NCI-H1417 (cell line): ENCODE data around the gene SLTM.
A peak's percentile ranks its signal among the peaks of the same experiment; 100 is the strongest.
"Not testable (repeated sequence)": the region's sequence is repeated elsewhere in the genome, so short reads cannot be mapped to it uniquely, and the experiment has no call there.

Experiments
- DNase-seq, 3 experiments: peaks; one replicate each; lab custom pipeline; 2025; lab: John Stamatoyannopoulos, UW

The SLTM gene

DNA sequence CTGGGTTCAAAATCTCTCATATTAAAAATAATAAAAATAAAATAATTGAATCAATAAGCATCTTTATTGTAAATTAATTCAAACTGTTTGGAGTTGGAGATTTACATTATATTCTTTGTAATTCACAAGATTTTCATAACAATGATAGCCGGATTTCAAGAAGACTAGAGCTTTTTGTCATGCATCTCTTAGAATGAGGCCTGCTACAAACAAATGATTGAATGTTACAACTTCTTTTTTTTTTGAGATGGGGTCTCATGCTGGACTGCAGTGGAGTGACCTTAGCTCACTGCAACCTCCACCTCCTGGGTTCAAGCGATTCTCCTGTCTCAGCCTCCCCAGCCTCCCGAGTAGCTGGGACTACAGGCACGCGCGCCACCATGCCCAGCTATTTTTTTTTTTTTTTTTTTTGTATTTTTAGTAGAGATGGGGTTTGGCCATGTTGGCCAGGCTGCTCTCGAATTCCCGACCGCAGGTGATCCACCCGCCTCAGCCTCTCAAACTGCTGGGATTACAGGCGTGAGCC, 3.5 kb downstream of the SLTM start:
- no peak for DNase-seq

DNA sequence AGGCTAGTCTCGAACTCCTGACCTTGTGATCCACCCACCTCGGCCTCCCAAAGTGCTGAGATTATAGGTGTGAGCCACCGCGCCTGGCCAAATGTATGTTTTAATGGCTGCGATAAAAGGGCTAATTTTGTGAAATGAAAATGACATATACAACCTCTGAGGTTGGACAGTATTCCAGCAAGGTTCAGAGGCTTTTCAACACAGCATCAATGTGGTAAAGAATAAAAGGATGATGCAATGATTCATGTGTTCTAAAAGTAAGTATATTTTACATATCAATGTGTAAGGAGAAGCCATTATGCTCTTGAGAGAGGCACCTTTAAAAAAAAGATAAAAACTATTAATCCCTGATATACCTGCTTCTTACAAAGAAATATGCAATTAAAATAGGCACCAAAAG, 6.7 kb downstream of the SLTM start:
- DNase-seq: no peak

DNA sequence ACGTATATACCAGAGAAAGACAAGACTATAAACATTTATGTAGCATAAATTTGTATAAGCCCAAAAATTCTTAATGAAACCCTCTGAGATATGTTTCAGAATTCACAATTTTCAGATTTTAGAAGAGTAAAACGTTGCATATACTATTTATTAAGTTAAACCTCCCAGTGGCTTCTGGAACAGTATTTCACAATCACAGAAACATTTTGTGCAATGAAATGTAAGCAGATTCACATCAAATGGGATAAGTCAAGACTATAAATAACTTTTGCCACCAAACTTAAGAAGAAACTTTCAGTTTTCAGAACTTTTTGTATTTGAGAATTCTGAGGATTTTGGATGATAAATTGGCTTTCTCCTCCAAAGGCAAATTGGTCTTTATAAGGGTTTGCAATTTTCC, 9.2 kb downstream of the SLTM start:
- DNase-seq: no peak

DNA sequence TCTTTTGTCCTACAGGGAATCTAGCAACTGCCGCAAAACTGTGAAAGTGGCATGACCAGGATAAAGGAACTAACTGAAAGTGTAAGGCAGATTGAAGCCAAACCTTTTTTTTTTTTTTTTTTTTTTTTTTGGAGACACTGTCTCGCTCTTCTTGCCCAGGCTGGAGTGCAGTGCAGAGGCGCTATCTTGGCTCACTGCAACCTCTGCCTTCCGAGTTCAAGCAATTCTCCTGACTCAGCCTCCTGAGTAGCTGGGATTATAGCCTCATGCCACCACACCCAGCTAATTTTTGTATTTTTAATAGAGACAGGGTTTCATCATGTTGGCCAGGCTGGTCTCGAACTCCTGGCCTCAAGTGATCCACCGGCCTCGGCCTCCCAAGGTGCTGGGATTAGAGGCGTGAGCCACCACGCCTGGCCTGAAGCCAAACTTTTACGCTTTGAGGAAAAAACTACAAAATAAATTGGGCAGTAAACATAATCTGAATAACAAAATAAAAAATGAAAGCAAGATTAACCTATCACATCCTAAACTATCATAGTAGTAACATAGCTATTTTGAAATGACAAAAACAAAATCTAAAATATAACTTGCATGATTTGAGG, 9.7 kb downstream of the SLTM start:
- no peak for DNase-seq

DNA sequence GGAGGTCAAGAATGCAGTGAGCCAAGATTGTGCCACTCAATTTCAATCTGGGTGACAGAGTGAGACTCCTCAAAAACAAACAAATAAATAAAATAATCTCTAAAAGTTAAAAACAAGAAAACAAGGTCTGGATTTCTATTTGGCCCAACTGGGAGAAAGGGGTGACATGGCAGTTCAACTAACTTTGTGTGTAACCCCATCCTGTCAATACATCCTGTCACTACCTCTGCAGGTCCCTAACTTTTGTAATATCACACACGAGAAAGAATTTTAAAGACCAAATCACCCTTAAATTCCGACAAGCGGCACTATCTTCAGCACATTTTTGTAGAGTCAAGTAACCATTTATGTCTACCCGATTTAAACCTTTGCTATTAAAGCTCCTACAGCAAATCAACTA, 10.2 kb downstream of the SLTM start:
- DNase-seq: no peak

DNA sequence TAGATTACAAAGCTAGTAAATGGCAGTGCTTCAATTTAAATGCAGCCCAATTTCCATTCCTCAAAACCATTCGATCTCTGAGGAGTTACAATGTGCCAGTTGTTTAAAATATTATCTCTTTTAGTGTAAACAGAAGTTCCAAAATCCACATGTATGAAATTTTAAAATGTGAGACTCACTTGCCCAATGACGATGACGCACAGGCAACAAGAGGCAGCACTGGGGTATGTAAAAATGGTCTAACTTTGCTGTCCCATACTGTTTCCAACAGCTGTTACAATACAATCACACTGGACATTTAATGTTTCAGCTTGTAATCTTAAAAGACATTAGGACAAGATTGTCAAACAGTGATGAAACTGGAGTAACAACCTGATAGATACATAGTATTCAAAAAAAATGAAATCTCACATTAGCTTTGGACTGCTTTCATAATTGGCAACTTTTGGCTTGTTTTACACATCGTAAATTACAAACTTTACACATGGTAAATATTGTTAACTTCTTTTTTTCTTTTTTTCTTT, 12.2 kb downstream of the SLTM start:
- no peak for DNase-seq

DNA sequence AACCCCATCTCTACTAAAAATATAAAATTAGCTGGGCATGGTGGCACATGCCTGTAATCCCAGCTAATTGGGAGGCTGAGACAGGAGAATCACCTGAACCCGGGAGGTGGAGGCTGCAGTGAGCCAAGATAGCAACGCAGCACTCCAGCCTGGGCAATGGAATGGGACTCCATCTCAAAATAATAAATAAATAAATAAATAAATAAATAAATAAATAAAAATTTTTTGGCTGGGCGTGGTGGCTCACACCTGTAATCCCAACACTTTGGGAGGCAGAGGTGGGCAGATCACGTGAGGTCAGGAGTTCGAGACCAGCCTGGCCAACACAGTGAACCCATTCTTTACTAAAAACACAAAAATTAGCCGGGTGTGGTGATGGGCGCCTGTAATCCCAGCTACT, 13.0 kb downstream of the SLTM start:
- not testable (repeated sequence) for DNase-seq

DNA sequence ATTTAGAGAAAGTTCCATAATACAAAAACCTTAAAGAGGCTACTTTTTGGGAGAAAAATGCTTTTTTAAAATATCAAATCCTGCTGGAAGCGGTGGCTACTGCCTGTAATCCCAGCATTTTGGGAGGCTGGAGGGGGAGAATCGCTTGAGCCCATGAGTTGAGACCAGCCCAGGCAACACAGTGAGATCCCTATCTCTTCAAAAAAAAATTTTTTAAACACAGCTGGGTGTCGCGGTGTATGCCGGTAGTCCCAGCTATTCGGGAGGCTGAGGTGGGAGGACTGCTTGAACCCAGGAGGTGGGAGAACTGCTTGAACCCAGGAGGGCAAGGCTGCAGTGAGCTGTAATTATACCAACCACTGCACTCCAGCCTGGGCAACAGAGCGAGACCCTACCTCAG, 14.2 kb downstream of the SLTM start:
- DNase-seq: no peak

DNA sequence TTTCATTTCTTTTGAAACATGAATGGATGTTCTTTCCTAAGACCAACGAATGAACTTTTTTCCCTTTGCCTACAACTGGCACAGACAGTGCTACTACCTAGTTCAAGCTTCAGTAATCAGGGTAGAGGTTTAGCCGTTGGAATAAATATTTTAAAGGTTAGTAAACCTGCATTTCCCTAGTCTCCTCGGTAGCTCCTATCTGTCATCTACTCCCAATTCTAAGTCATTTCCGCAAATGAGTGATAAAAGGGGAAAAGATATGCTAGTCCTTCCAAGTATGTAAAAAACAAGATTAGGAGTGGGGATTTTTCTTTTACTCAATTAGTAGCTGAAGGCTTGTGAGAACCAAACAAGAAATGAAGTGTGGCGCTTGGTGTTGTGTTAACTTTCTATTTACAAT, 15.2 kb downstream of the SLTM start:
- DNase-seq: no peak

DNA sequence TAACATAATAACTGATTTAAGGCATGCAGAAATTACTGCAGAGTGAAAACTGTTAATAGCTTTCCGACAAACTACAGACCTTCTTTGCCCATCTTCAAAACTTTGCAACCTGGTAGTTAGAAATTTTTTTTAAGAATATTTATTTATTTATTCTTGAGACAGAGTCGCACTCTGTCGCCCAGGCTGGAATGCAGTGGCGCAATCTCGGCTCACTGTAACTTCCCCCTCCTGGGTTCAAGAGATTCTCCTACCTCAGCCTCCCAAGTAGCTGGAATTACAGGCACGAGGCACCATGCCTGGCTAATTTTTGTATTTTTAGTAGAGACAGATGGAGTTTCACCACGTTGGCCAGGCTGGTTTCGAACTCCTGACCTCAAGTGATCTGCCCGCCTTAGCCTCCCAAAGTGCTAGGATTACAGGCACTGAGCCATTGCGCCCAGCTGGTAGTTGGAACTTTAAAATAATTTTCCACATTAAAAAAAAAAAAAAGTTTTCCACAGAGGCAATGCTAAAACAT, 15.8 kb downstream of the SLTM start:
- not testable (repeated sequence) for DNase-seq

DNA sequence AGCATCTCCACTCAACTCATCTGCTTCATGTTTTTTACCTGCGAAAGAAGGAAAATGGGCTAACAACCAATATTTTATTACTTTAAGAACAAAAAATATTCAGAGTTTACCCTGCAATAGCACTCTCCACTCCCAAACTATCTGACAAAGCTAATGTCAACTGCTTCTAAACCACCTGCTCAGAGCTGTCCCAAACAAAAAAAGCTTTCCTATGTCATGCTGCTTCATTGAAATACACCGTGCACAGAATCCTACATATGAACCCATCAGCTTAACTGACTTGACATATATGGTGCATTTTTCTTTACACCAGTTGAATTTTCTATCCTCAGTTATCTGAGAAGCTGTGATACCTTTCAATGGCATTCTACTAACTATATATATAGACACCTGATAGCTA, 16.5 kb downstream of the SLTM start:
- no peak for DNase-seq

DNA sequence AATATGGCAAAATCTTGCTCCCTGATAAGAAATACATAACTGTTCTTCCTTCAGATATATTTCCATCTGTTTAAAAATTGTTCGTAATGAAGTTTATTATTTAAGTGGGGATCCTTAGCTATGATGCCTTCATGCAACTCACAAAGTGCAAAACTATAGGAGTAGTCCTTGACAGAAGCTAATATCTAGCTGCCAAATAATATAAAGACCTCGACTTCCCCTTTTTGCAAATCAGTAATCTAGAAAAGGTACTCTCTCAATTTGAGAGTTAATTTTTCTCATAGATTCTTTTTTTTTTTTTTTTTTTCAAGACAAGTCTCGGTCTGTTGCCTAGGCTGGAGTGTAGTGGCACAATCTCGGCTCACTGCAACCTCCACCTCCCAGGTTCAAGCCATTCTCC, 23.0 kb downstream of the SLTM start:
- DNase-seq: no peak

DNA sequence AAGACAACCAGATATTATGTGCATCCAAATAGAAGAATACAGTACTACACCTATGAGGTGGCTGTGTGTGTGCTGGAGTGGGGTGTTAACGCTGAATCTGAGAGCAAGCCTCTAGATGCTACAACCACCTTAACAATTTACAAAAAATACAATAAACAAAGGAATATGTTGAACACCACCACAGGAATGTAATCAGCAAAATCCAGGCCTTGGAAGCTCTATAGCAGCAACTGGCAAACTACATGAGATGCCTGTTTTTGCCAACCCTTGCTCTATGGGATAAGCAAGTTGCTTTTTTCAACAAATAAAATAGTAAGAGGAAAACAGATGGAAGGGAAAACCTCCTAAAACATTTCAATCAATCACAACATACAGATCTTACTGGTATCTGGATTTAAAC, 23.9 kb downstream of the SLTM start:
- DNase-seq: no peak

DNA sequence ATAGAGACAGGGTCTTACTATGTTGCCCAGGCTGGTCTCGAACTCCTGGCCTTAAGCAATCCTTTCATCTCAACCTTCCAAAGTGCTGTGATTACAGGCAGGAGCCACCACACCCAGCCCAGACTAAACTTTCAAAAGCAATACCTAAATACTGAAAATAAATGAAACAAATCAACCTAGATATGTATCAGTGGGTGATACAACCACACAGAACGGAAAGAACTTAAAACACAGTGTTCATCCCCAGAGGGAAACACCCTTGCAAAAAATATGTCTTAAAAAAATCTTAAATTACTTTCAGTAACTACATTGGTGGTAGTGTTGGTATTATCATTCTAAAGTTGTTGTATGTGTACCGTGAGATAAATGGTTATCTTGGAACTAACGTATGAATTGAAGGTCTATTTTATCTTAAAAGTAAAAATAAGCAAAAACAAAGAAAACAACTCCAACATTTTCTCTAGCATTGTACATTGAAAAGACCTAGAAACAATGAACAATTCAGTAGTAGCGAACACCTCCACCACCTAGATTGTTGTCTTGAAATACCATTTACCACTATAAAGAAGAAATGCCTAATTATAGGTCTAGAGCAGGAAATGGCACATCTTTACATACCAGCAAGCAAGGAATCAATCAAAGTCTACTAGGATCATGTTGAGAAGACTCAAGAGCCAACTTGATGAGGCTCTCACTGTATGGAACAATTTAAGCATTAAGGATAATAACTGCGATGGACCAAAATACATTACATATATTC, 24.7 kb downstream of the SLTM start:
- peak in 1 of 3 experiments; percentile 13 for DNase-seq

DNA sequence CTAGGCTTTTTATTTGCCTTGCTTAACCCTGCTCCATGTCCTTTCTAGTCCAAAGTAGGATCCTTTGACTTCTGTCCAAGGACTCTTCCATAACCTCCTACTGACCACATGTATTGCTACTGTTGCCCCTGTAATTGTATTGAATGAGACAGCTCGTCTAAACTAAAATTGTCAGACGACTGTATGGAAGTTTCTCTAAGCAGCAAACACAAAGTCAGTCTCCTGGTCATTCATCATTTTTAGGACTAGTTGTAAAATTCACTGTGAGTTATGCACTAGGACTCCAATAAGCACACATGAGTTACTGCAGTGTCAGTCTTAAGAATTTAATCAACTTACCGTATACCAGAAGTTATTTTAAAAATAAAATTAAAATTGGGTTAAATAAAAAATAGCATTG, 32.8 kb downstream of the SLTM start:
- no peak for DNase-seq

DNA sequence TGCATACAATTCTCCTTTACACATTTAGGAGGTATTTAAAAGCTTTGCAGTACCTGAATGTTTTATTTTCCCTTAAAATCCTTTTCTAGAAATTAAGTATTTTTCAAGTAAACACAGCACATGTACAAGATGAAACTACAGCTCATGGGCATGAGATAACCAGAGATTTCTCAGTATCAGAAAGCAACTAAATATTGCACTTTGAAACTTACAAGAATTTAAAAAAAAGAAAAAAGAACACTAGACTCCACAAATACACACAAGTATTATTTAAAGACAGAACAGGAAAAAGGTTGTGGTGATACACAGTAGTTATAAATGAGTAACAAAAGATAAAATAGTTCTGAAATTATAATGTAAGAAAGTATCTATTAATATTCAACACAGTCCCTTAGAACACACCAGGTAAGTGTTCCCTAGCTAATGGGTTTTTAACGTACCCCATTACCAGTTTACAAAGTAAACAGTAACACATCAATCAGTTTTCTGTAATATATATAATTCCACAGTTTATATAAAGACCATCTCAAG, 35.3 kb downstream of the SLTM start:
- no peak for DNase-seq

DNA sequence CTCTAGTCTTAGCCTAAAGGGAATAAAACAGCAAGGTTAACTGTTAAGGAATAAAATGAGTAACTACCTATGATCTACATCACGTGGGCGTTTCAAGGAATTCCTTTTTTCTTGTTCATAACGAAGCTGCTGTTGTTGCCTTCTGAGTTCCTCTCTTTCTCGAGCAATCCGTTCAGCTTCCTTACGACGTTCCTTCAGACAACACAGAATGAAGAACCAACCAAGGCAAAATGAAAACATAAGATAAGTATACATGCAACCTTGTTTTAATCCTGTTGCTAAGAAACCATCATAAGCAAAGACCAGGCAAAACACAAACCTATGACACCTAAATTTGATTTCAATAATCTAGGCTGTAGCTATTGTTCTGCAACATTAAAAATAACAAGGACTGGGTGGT, 44.1 kb downstream of the SLTM start:
- DNase-seq: no peak

DNA sequence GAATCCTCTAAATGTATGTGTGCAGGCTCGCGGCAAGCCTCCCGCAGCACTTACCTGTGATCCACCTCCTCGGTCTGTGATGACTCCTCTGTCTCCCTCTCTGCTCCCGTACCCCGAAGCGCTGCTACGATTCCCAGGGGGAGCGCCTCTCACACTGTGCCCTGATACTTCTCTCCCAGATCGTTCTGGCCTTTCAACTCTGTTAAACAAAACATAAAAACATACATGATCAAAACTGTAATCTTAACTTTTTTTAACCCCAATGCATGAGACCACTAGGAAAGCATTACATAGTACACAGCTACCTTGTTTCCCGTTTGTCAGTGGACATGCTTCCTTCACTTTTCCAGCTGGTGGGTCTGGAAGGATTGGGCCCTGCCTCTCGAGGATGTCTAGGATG, 46.6 kb downstream of the SLTM start:
- no peak for DNase-seq

DNA sequence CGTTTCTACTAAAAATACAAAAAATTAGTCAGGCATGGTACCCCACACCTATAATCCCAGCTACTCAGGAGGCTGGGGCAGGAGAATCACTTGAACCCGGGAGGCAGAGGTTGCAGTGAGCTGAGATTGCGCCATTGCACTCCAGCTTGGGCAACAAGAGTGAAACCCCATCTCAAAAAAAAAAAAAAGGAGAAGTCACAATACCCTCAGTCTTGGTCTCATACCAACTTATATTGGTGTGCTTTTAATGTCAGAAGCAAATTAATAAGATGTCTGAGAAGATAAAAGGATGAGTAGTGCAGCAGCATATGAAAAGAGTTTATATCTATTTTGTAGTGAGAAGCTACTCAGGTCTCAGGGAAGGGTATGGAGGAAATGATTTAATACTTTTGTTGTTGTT, 49.6 kb downstream of the SLTM start:
- not testable (repeated sequence) for DNase-seq

DNA sequence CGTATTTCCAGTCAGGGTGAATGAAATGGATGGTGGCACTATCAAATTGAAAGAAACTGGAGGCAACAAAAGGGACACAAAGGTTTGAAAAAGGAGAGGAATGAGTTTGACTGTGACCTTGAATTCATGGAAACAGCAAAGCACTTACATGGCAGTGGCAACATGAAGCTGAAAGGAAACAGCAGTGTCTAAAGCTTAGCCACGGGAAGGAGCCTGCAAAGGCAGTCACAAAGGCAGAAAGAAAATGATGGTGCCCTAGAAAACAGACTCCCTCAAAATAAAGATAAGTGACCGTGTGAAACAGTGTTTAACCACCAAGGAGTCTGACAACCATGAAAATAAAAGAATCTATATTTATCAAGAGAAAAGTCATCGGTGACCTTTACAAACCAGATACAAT, 51.2 kb downstream of the SLTM start:
- DNase-seq: no peak

DNA sequence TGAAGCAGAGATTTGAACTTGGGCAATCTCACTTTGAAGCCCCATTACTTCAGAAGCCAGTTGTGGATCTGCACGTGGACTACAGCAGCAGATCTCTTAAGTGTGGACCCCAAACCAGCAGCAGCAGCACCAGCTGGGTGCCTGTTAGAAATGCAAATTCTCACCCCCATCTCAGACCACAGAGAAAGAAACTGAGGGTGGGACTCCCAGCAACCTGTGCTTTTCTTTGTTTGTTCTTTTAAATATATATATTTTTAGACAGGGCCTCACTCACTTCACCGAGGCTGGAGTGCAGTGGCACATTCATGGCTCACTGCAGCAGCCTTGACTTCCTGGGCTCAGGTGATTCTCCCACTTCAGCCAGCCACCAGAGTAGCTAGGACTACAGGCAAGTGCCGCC, 53.2 kb downstream of the SLTM start:
- no peak for DNase-seq

DNA sequence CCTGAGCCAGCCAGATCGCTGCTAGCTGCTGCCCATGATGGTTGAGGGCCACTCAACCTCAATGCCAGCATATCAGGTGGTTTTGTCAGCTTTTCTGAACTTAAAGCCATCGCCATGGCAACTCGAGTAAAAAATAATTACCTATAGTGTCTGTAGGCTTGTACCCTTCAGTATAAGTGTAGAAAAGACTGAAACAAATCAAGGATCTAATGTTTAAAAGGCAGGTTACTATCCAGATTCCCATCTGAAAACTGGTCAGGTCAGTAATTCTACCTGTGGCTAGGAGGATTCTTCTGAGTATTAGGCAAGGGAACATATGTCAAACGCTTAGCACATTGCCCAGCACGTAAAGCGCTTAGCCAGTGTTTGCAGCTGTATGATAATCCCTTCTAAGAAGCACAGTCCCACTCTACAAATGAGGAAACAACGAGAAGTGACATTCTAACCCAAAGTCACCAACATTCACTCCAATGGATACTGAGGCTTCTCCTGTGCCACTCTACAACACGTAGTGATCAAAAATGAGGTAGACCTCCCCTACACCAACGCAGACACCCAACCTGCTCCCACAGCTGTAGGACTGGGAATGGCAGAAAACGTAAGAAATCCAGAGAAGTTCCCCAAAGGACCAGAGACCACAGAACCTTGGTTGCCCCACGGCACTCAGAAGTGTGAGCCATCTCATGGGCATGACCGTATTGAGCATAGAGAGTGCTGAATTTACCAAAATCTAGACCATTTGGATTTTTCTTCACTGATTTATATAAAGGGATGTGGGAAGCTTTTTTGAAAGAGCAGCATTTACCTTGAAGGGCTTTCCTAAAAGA, 55.3 kb downstream of the SLTM start:
- no peak for DNase-seq
